ENCODE measurements around the gene JAG2.

The JAG2 gene

DNA sequence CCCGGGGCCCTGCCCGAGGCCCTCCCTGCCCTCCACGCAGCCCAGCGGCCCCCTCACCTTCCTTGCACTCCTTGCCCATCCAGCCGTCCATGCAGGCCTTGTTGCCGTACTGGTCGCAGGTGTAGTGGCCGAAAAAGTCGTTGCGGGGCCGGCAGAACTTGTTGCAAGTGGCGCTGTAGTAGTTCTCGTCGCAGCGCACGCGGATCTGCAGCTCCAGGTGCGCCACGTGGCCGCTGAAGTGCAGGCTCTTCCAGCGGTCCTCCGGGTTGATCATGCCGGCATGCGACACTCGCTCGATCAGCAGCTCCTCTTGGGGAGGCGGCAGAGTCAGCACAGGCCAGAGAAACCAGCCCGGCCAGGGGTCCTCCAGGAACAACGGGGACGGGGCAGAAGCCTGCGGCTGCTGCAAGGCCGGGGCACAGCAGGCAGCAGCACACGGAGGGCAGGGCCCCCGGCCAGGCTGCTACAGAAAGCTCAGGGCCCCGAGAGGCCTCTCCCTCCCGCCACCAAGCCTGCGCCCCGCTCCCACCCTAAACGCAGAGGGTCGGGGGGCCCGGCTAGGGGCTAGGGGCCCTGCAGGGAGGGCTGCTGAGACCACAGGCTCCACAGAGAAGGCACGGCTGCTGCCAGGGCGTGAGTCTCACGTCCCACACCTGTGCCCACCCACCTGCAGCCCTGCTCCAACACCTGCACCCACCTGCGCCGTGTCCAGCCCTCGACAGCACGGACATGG, 12.7 kb downstream of the JAG2 start:
- no peak for DNase-seq (ENCODE audit: low read depth)
- no peak overlapping the region for H3K4me3 ChIP-seq (ENCODE audit: low read depth, low read length)
- TF ChIP-seq, protein P1, sequence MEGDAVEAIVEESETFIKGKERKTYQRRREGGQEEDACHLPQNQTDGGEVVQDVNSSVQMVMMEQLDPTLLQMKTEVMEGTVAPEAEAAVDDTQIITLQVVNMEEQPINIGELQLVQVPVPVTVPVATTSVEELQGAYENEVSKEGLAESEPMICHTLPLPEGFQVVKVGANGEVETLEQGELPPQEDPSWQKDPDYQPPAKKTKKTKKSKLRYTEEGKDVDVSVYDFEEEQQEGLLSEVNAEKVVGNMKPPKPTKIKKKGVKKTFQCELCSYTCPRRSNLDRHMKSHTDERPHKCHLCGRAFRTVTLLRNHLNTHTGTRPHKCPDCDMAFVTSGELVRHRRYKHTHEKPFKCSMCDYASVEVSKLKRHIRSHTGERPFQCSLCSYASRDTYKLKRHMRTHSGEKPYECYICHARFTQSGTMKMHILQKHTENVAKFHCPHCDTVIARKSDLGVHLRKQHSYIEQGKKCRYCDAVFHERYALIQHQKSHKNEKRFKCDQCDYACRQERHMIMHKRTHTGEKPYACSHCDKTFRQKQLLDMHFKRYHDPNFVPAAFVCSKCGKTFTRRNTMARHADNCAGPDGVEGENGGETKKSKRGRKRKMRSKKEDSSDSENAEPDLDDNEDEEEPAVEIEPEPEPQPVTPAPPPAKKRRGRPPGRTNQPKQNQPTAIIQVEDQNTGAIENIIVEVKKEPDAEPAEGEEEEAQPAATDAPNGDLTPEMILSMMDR (IDR thresholded peaks at IDR 0.05; ENCODE audit: control insufficient read depth, extremely low read depth, insufficient read depth), result no peak

DNA sequence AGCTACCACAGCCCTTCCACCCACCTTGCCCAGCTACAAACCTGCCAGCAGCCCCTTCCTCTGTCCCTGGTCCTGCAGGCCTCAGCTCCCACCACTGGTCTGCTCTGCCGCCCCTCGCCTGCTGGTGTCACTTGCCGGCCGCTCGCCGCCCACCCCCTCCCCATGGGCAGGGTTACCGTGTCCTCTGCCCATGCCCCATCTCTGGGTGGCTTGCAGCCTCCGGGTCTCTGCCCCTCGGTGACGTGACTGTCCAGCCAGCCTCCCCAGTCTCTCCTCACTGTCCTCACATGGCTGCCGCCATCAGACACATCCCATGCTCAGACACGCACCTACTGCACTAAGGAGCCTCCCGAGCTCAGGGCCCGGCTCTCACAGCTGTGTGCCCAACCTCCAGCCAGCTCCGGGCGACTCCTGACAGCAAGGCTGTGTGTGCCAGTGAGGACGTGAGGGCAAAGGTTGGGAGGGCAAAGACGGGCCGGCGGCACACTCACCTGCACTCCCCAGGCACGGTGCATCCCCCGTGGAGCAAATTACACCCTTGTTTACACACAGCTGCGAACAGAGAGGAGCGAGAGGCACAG, 13.4 kb downstream of the JAG2 start:
- no peak overlapping the region for H3K4me3 ChIP-seq (ENCODE audit: low read depth, low read length)
- TF ChIP-seq, protein P1 (IDR thresholded peaks at IDR 0.05; ENCODE audit: control insufficient read depth, extremely low read depth, insufficient read depth), result no peak
- DNase-seq (ENCODE audit: low read depth), result no peak

DNA sequence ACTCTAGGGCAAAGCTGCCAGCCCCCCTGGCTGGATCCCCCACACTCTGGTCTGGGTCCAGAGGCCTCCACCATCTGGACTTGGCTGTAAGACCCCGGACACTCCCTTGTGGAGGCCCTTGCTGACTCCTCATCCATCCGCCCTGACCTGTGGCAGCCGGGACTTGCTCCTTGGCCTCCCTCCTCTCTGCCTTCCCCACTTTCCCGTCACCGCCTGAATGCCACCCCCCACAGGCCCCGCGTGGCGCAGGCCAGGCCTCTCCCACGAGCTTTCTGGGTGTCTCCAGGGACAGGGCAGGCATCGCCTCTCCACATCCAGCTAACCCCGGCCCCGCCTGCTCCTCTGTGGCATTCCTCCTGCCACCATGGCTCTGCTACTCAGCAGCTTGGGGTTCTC, 14.1 kb downstream of the JAG2 start:
- TF ChIP-seq, protein P1 (IDR thresholded peaks at IDR 0.05; ENCODE audit: control insufficient read depth, extremely low read depth, insufficient read depth), result no peak
- no peak for DNase-seq (ENCODE audit: low read depth)
- H3K4me3 ChIP-seq (ENCODE audit: low read depth, low read length), result no peak overlapping the region

DNA sequence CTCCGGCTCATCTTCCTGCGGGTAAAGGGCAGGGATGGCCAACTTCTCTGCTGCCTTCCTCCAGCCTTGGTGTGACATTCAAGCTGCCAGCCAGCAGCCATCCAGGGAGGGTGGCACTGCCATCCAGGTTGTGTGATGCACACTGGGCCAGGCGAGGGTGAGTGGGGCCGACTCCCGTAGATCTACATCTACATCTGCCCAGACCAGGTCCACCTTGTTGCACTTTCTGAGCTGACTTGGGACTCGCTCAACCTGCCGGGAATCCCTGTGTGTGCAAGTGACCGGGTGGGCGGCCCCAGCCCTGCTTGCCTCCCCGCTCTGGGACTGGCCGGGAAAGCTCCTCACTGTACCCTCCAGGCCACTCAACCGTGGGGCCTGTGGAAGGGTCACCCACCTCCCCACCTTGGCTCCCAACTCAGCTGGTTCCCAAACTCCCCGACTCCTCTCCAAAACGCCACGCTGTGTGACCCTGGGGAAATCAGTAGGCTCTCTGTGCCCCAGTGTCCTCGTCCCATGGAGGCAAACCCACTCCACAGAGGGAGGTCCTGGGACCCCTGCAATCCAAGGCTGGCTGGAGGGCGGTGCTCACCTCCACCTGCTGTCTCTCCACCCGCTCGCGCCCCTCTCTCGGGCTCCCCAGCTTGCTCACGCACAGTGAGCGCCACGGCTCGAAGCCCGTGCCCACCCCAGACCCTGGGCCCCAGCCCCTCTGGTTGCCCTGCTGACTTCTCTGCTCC, 14.7 kb downstream of the JAG2 start:
- H3K4me3 ChIP-seq (ENCODE audit: low read depth, low read length), result no peak overlapping the region
- no peak for DNase-seq (ENCODE audit: low read depth)
- TF ChIP-seq, protein P1 (IDR thresholded peaks at IDR 0.05; ENCODE audit: control insufficient read depth, extremely low read depth, insufficient read depth), result no peak

DNA sequence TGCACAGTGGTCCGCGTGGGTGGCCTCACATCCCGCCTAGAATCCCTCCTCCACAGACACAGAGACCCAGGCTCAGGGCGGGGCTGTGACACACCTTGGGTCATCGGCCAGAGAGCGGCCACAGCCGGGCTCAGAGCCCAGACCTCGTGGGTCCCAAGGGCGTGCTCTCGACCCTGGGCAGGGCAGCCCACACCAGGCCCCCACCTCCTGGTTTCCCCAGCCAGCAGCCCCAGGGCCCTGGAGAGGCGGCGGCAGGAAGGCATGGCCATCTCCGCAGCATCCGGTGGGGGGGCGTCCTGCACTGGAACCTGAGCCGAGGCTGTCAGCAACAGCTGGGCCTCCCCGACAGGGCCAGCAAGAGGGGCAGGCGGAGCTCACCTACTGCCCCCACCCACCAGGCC, 15.2 kb downstream of the JAG2 start:
- no peak for DNase-seq (ENCODE audit: low read depth)
- H3K4me3 ChIP-seq (ENCODE audit: low read depth, low read length), result no peak overlapping the region
- TF ChIP-seq, protein P1 (IDR thresholded peaks at IDR 0.05; ENCODE audit: control insufficient read depth, extremely low read depth, insufficient read depth), result no peak

DNA sequence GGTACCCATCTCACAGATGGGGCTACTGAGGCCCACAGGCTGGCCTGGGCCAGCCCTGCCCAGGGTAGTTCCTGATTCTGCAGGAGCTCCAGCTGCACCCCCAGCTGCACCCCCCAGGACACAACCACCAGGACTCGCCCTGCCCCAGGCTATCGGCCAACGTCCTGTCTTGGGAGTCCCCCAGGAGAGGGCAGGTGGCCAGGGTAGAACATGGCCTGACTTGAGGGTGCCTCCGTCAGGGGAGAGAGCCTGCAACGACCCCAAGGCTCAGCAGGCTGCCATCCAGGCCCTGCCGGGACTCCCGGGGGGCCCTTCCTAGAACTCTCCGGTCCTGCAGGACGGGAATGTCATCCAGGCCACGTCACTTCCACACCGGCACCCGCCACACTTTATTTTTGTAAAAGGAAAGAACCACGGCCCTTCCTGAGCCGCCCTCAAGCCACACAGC, 15.8 kb downstream of the JAG2 start:
- TF ChIP-seq, protein P1 (IDR thresholded peaks at IDR 0.05; ENCODE audit: control insufficient read depth, extremely low read depth, insufficient read depth), result no peak
- no peak overlapping the region for H3K4me3 ChIP-seq (ENCODE audit: low read depth, low read length)

More for the DNA sequence above, 15.8 kb downstream of the JAG2 start:
- no peak for DNase-seq (ENCODE audit: low read depth)

Data from LNCaP clone FGC (cell line).